HCT116 (cell line): ENCODE data around the gene TCEA3. TPM values are rescaled to one million over a fixed set of nuclear protein-coding genes. Genes with fewer than 3 reads are reported as not detected.

ENCODE experiments used
- ATAC-seq: fragments of 200-7000 bp; cut with Tn5 transposase; 2 replicates; pipeline ENCODE4 v1.9.1; 2020; ENCODE audit warnings: mild to moderate bottlenecking, moderate library complexity
- BruUV-seq: library from RNA; stranded (reverse); fragments of 400-500 nt; replicated peaks from 2 replicates; lab custom pipeline; 2021; lab: Mats Ljungman, UMichigan
- CTCF ChIA-PET: fragments of 300-600 bp; sonication (Branson Sonifier 250); formaldehyde crosslinking; loops from one replicate; lab custom pipeline; 2021; ENCODE audit warnings: antibody characterized with exemption; lab: Charles Lee
- POLR2A ChIA-PET: fragments of 300-600, 350-600 bp; sonication (Branson Sonifier 250); formaldehyde crosslinking; loops from one replicate; lab custom pipeline; 2021; ENCODE audit warnings: antibody characterized with exemption; lab: Charles Lee
- RAD21 ChIA-PET, 2 experiments: fragments of 300-600 bp; sonication (Branson Sonifier 250); formaldehyde crosslinking; loops; one replicate each; lab custom pipeline; 2023; ENCODE audit warnings: low total read pairs in 2 of 2; ENCODE audit not compliant: uncharacterized antibody in 2 of 2, unreplicated experiment in 2 of 2, low non-redundant PET in 1 of 2; lab: Charles Lee
- DNase-seq: peaks from one replicate; pipeline ENCODE4 v3.0.0-alpha.2; 2010; ENCODE audit warnings: low read depth, low spot score
- H2AFZ ChIP-seq: fragments of 200-600 bp; shearing (Covaris generic), sonication (generic); 2 replicates; pipeline ENCODE4 v1.6.1; 2017; ENCODE audit warnings: low read depth, mixed run types, mixed read lengths, antibody characterized with exemption, low read length; ENCODE audit not compliant: poor library complexity, severe bottlenecking
- H3K27ac ChIP-seq: 2 replicates; pipeline ENCODE4 v1.5.1; 2012; ENCODE audit warnings: low read depth, low read length
- H3K27me3 ChIP-seq: fragments of 200-600 bp; sonication (generic); 2 replicates; pipeline ENCODE4 v1.6.1; 2016; ENCODE audit warnings: mixed run types, low read length, mixed read lengths; ENCODE audit not compliant: insufficient read depth
- H3K36me3 ChIP-seq, 2 experiments: fragments of 200-500 bp in 1 of 2; fragments of 200-600 bp in 1 of 2; sonication (Bioruptor generic) in 1 of 2; sonication (generic) in 1 of 2; 2 replicates each; pipeline versions ENCODE4 v1.5.1 to v1.6.1; 2014 to 2016; ENCODE audit warnings: low read length in 2 of 2, inconsistent platforms in 1 of 2, mixed read lengths in 1 of 2, mixed run types in 1 of 2; ENCODE audit not compliant: insufficient read depth in 2 of 2, control insufficient read depth in 1 of 2
- H3K4me1 ChIP-seq, 2 experiments: fragments of 200-600 bp in 1 of 2; sonication (generic) in 1 of 2; 2 replicates each; pipeline versions ENCODE4 v1.5.1 to v1.6.1; 2012 to 2017; ENCODE audit warnings: low read length in 2 of 2, inconsistent platforms in 1 of 2, mild to moderate bottlenecking in 1 of 2, mixed read lengths in 1 of 2, mixed run types in 1 of 2, moderate library complexity in 1 of 2; ENCODE audit not compliant: insufficient read depth in 2 of 2, control insufficient read depth in 1 of 2
- H3K4me2 ChIP-seq: fragments of 200-600 bp; sonication (generic); 2 replicates; pipeline ENCODE4 v1.6.1; 2017; ENCODE audit warnings: mixed run types, low read length, mixed read lengths
- H3K4me3 ChIP-seq, 2 experiments: fragments of 200-600 bp in 1 of 2; sonication (generic) in 1 of 2; replicated peaks in 1 of 2; 2 replicates each; pipeline ENCODE4 v1.5.1; 2011 to 2016; ENCODE audit warnings: low read length in 2 of 2, control low read depth in 1 of 2, low read depth in 1 of 2, mild to moderate bottlenecking in 1 of 2, mixed read lengths in 1 of 2, mixed run types in 1 of 2
- H3K79me2 ChIP-seq: fragments of 200-600 bp; sonication (generic); 2 replicates; pipeline ENCODE4 v1.6.1; 2017; ENCODE audit warnings: mild to moderate bottlenecking, mixed run types, low read length, moderate library complexity, mixed read lengths; ENCODE audit not compliant: insufficient read depth
- H3K9ac ChIP-seq: fragments of 200-600 bp; sonication (generic); 2 replicates; pipeline ENCODE4 v1.6.1; 2016; ENCODE audit warnings: low read length, mixed read lengths
- H3K9me2 ChIP-seq: fragments of 200-600 bp; sonication (generic), shearing (Covaris generic); 2 replicates; pipeline ENCODE4 v1.6.1; 2017; ENCODE audit warnings: mixed run types, mild to moderate bottlenecking, moderate library complexity; ENCODE audit not compliant: insufficient read depth
- H3K9me3 ChIP-seq, 2 experiments: fragments of 200-500 bp in 1 of 2; fragments of 200-600 bp in 1 of 2; sonication (Bioruptor generic) in 1 of 2; sonication (generic) in 1 of 2; 2 replicates each; pipeline ENCODE4 v1.6.1; 2014 to 2017; ENCODE audit warnings: low read length in 2 of 2, mixed read lengths in 2 of 2, inconsistent platforms in 1 of 2, low read depth in 1 of 2, mild to moderate bottlenecking in 1 of 2, mixed run types in 1 of 2, moderate library complexity in 1 of 2; ENCODE audit not compliant: control insufficient read depth in 1 of 2, insufficient read depth in 1 of 2
- H4K20me1 ChIP-seq: fragments of 200-600 bp; sonication (generic), shearing (Covaris generic); 2 replicates; pipeline ENCODE4 v1.6.1; 2017; ENCODE audit warnings: mixed run types, mild to moderate bottlenecking, moderate library complexity; ENCODE audit not compliant: insufficient read depth
- CBX3 ChIP-seq: IDR thresholded peaks from 2 replicates; pipeline ENCODE4 v1.6.1; 2012; ENCODE audit warnings: low read depth
- CEBPB ChIP-seq: IDR thresholded peaks from 2 replicates; pipeline ENCODE4 v1.6.1; 2012; ENCODE audit warnings: low read depth
- EZH2 ChIP-seq: fragments of 200-600 bp; sonication (generic); IDR thresholded peaks from 2 replicates; pipeline ENCODE4 v1.6.1; 2017; ENCODE audit warnings: antibody characterized with exemption, mixed run types
- POLR2AphosphoS5 ChIP-seq: IDR thresholded peaks from 2 replicates; pipeline ENCODE4 v1.6.1; 2011; ENCODE audit warnings: mild to moderate bottlenecking, low read depth, low read length, moderate library complexity
- RAD21 ChIP-seq: IDR thresholded peaks from 2 replicates; pipeline ENCODE4 v1.6.1; 2012; ENCODE audit warnings: low read depth, mild to moderate bottlenecking
- SIN3A ChIP-seq: IDR thresholded peaks from 2 replicates; pipeline ENCODE4 v1.6.1; 2012; ENCODE audit warnings: low read depth
- SP1 ChIP-seq: IDR thresholded peaks from 2 replicates; pipeline ENCODE4 v1.6.1; 2012; ENCODE audit warnings: low read depth
- TCF7L2 ChIP-seq: IDR thresholded peaks from 2 replicates; pipeline ENCODE4 v1.7.0; 2011; ENCODE audit warnings: borderline replicate concordance, inconsistent platforms; ENCODE audit not compliant: insufficient read depth, insufficient read length; ENCODE audit errors: extremely low read depth
- YY1 ChIP-seq: IDR thresholded peaks from 2 replicates; pipeline ENCODE4 v1.6.1; 2011; ENCODE audit warnings: low read length, low read depth, moderate library complexity, mild to moderate bottlenecking; ENCODE audit not compliant: insufficient replicate concordance; ENCODE audit errors: extremely low read depth
- ZFX ChIP-seq: fragments of 450-650 bp; IDR thresholded peaks from 2 replicates; pipeline ENCODE4 v1.6.1; 2017
- ZNF274 ChIP-seq: fragments of 200-500 bp; sonication (Bioruptor generic); IDR thresholded peaks from 2 replicates; pipeline ENCODE4 v1.6.1; 2014; ENCODE audit warnings: mild to moderate bottlenecking, low read depth, low read length, inconsistent platforms
- intact Hi-C: fragments of 100-400 bp; cut with micrococcal nuclease; formaldehyde crosslinking; loops from 2 replicates; pipeline ENCODE4 v1.10.0; 2022
- total RNA-seq: library from RNA; stranded (reverse); gene quantifications from one replicate; pipeline ENCODE4 v1.2.1, GENCODE V29; 2021; ENCODE audit not compliant: unreplicated experiment
- TF ChIP-seq, protein P1 (sequence below): IDR thresholded peaks from 2 replicates; pipeline ENCODE4 v1.6.1; 2012
- TF ChIP-seq, protein P2 (sequence below): IDR thresholded peaks from 2 replicates; pipeline ENCODE4 v1.6.1; 2012; ENCODE audit warnings: low read depth
- TF ChIP-seq, protein P3 (sequence below): IDR thresholded peaks from 2 replicates; pipeline ENCODE4 v1.6.1; 2012

The TCEA3 gene
- total RNA-seq, 1 experiment from 2014 or later, result 3.7 TPM

- Histone ChIP-seq H3K79me2 (no peaks in the 10 kb centered on the region), H3K9me2 (no peaks in the 10 kb centered on the region), H2AFZ (no peak overlapping the region), H4K20me1 (no peaks in the 10 kb centered on the region), H3K4me1 (no peaks in the 10 kb centered on the region), H3K4me2 (no peak overlapping the region), H3K4me3 (no peak overlapping the region), H3K27ac (no peak overlapping the region), H3K9me3 (peaks cover 23 to 36% of the 10 kb centered on the region in 2 experiments; a peak in 3 of 4 replicates), H3K36me3 (peaks cover 2 to 25% of the 10 kb centered on the region in 2 experiments; a peak in 3 of 4 replicates), H3K9ac (no peak overlapping the region), H3K27me3 (no peaks in the 10 kb centered on the region)
- no peak for TF ChIP-seq CBX3
- TF ChIP-seq RAD21, result no peak
- TF ChIP-seq, protein P1, sequence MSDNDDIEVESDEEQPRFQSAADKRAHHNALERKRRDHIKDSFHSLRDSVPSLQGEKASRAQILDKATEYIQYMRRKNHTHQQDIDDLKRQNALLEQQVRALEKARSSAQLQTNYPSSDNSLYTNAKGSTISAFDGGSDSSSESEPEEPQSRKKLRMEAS, result no peak
- no peak for TF ChIP-seq YY1
- intact Hi-C loops, result no loop called here
- ChIA-PET RAD21 (no interaction called here), POLR2A (interaction anchor here (1.5 to 1.7 kb wide), 2 partner anchors 10 to 14 kb away, joined by 3 to 5 read pairs; partner anchors contain the start of gene HNRNPR), CTCF (no interaction called here)
- ATAC-seq (no peak), DNase-seq (no peak)
- BruUV-seq, result no TSS peak
Observed at GRCh38 chr1:23358310-23358875, 66.2 kb downstream of the TCEA3 start.

DNA sequence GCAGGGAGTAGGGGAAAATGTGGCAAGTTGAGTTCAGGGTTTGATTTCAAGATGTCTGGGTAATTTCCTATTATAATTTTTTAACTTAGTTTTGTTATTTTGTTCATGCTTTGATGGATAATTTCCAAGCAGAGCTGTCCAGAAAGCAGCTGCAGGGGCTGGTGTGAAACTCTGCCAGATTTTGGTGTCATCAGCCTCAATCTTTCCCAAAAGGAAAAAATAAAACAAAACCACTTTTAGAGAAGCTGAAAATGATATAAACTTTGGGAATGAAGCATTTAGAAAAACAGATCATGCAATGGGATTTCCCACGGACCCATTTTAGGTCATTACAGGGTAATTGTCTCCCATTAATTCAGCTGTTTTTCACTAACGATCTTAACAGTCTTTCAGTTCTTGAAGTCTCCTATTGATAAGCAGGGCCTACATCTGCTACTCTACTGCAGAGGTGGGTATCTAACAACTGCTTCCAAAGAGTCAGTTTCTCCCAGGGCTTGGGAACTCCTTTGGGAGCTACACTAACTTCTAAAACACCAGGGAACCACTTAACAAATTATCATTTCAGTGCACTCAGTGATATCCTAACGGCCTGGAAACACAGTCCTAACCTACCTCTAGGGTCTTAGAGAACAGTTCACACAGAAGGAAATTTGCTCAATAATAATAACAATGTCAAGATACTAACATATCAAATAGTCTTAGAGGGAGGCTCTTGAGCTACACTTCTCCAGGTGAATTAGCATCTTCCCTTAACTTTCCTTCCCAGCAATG lies 67.2 kb downstream of the TCEA3 start:
- Histone ChIP-seq H3K27me3 (no peaks in the 10 kb centered on the region), H2AFZ (no peak overlapping the region), H4K20me1 (no peaks in the 10 kb centered on the region), H3K36me3 (peaks cover 2 to 16% of the 10 kb centered on the region in 2 experiments; a peak in 3 of 4 replicates), H3K27ac (no peak overlapping the region), H3K4me1 (peaks cover 0 to 2% of the 10 kb centered on the region in 2 experiments; a peak in 1 of 4 replicates), H3K4me2 (no peak overlapping the region), H3K4me3 (no peak overlapping the region), H3K9ac (no peak overlapping the region), H3K9me3 (peaks cover 19 to 26% of the 10 kb centered on the region in 2 experiments; a peak in 3 of 4 replicates), H3K79me2 (no peaks in the 10 kb centered on the region), H3K9me2 (no peaks in the 10 kb centered on the region)
- DNase-seq, result no peak
- BruUV-seq, result no TSS peak
- ATAC-seq, result no peak
- intact Hi-C loops, result no loop called here
- CTCF ChIA-PET, result no interaction called here
- RAD21 ChIA-PET, result no interaction called here
- POLR2A ChIA-PET, result interaction anchor here (1.5 to 1.7 kb wide), 2 partner anchors 11 to 13 kb away, joined by 3 to 5 read pairs; partner anchors contain the start of gene HNRNPR
- TF ChIP-seq POLR2AphosphoS5, result no peak
- TF ChIP-seq ZNF274, result no peak
- TF ChIP-seq CBX3, result no peak
- TF ChIP-seq, protein P2, sequence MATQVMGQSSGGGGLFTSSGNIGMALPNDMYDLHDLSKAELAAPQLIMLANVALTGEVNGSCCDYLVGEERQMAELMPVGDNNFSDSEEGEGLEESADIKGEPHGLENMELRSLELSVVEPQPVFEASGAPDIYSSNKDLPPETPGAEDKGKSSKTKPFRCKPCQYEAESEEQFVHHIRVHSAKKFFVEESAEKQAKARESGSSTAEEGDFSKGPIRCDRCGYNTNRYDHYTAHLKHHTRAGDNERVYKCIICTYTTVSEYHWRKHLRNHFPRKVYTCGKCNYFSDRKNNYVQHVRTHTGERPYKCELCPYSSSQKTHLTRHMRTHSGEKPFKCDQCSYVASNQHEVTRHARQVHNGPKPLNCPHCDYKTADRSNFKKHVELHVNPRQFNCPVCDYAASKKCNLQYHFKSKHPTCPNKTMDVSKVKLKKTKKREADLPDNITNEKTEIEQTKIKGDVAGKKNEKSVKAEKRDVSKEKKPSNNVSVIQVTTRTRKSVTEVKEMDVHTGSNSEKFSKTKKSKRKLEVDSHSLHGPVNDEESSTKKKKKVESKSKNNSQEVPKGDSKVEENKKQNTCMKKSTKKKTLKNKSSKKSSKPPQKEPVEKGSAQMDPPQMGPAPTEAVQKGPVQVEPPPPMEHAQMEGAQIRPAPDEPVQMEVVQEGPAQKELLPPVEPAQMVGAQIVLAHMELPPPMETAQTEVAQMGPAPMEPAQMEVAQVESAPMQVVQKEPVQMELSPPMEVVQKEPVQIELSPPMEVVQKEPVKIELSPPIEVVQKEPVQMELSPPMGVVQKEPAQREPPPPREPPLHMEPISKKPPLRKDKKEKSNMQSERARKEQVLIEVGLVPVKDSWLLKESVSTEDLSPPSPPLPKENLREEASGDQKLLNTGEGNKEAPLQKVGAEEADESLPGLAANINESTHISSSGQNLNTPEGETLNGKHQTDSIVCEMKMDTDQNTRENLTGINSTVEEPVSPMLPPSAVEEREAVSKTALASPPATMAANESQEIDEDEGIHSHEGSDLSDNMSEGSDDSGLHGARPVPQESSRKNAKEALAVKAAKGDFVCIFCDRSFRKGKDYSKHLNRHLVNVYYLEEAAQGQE, result no peak
- TF ChIP-seq EZH2, result no peak
- TF ChIP-seq SP1, result no peak
- TF ChIP-seq, protein P3, sequence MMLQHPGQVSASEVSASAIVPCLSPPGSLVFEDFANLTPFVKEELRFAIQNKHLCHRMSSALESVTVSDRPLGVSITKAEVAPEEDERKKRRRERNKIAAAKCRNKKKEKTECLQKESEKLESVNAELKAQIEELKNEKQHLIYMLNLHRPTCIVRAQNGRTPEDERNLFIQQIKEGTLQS, result no peak
- TF ChIP-seq SIN3A, result no peak
- TF ChIP-seq CEBPB, result no peak
- TF ChIP-seq TCF7L2, result no peak
- no peak for TF ChIP-seq ZFX
- TF ChIP-seq, protein P1, result no peak
- no peak for TF ChIP-seq YY1
